Loucy (cell line): ENCODE measurements around the gene CFAP20DC.
"Not testable (repeated sequence)": the region's sequence is repeated elsewhere in the genome, so short reads cannot be mapped to it uniquely, and the experiment has no call there.

Experiments
- H2AFZ ChIP-seq: fragments of 200-600 bp; sonication (generic); 2 replicates; pipeline ENCODE4 v1.6.0; 2016; ENCODE audit warnings: antibody characterized with exemption, mild to moderate bottlenecking, low read length, moderate library complexity
- H3F3A ChIP-seq: fragments of 200-600 bp; 2 replicates; pipeline ENCODE4 v1.6.0; 2016; ENCODE audit warnings: antibody characterized with exemption, low read depth, mild to moderate bottlenecking
- H3K27me3 ChIP-seq: fragments of 200-600 bp; sonication (generic); 2 replicates; pipeline ENCODE4 v1.6.1; 2014; ENCODE audit warnings: low read length, mild to moderate bottlenecking; ENCODE audit not compliant: insufficient read depth, poor library complexity, severe bottlenecking
- H3K36me3 ChIP-seq: fragments of 200-600 bp; sonication (generic); 2 replicates; pipeline ENCODE4 v1.6.1; 2016; ENCODE audit warnings: low read length; ENCODE audit not compliant: insufficient read depth
- H3K4me1 ChIP-seq: fragments of 200-600 bp; sonication (generic); 2 replicates; pipeline ENCODE4 v1.5.1; 2014; ENCODE audit warnings: low read length, mild to moderate bottlenecking; ENCODE audit not compliant: insufficient read depth, poor library complexity, severe bottlenecking
- H3K4me2 ChIP-seq: fragments of 200-600 bp; sonication (generic); 2 replicates; pipeline ENCODE4 v1.6.0; 2014; ENCODE audit warnings: antibody characterized with exemption, low read length, low read depth, mild to moderate bottlenecking; ENCODE audit not compliant: poor library complexity, severe bottlenecking
- H3K4me3 ChIP-seq: fragments of 200-600 bp; sonication (generic); 2 replicates; pipeline ENCODE4 v1.5.1; 2014; ENCODE audit warnings: low read length, mild to moderate bottlenecking, mixed read lengths; ENCODE audit not compliant: poor library complexity, severe bottlenecking
- H3K79me2 ChIP-seq: fragments of 200-600 bp; sonication (generic); 2 replicates; pipeline ENCODE4 v1.6.1; 2014; ENCODE audit warnings: low read length; ENCODE audit not compliant: insufficient read depth
- H3K9ac ChIP-seq: fragments of 200-600 bp; sonication (generic); 2 replicates; pipeline ENCODE4 v1.6.0; 2014; ENCODE audit warnings: mild to moderate bottlenecking, low read depth, low read length, moderate library complexity; ENCODE audit not compliant: poor library complexity, severe bottlenecking
- H3K9me2 ChIP-seq: fragments of 200-600 bp; sonication (generic); replicated peaks from 2 replicates; pipeline ENCODE4 v1.6.1; 2016; ENCODE audit warnings: low read depth, low read length, mixed read lengths
- H3K9me3 ChIP-seq: fragments of 200-600 bp; sonication (generic); 2 replicates; pipeline ENCODE4 v1.6.1; 2014; ENCODE audit warnings: mild to moderate bottlenecking, antibody characterized with exemption, low read length, low read depth; ENCODE audit not compliant: insufficient read depth
- H4K20me1 ChIP-seq: fragments of 200-600 bp; sonication (generic); 2 replicates; pipeline ENCODE4 v1.6.0; 2014; ENCODE audit warnings: antibody characterized with exemption, low read length, mild to moderate bottlenecking; ENCODE audit not compliant: insufficient read depth, poor library complexity, severe bottlenecking
- EZH2phosphoT487 ChIP-seq: fragments of 200-600 bp; IDR thresholded peaks from 2 replicates; pipeline ENCODE4 v1.6.1; 2018; ENCODE audit warnings: antibody characterized with exemption, mild to moderate bottlenecking, moderate library complexity, borderline replicate concordance
- TF ChIP-seq, protein P1 (sequence below): fragments of 200-600 bp; sonication (generic); conservative IDR thresholded peaks from 2 replicates; pipeline ENCODE4 v1.5.1; 2014; ENCODE audit warnings: mild to moderate bottlenecking, antibody characterized with exemption, low read length

CFAP20DC gene

DNA sequence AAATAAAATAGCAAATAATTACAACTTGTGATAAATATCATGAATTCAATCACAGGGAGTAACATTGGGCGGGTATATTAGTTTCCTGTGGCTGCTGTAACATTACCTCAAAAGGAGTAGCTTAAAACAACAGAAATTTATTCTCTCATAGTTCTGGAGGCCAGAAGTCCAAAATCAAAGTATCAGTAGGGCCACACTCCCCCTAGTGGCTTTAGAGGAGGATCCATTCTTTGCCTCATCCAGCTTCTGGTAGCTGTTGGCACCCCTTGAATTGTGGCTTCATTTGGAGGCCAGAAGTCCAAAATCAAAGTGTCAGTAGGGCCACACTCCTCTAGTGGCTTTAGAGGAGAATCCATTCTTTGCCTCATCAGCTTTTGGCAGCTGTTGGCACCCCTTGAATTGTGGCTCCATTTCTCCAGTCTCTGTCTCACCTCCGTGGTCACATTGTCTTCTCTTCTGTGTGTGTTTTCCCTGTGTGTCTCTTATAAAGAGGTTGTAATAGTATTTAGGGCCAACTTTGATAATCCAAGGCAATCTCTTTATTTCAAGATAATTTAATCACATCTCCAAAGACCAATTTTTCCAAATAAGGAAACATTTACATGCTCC lies 3.1 kb upstream of the CFAP20DC start:
- no peaks in the 10 kb centered on the region for H3F3A ChIP-seq
- no peak overlapping the region for H2AFZ ChIP-seq
- H4K20me1 ChIP-seq: no peaks in the 10 kb centered on the region
- no peaks in the 10 kb centered on the region for H3K9me3 ChIP-seq
- no peaks in the 10 kb centered on the region for H3K9me2 ChIP-seq
- TF ChIP-seq EZH2phosphoT487: no peak
- TF ChIP-seq, protein P1, sequence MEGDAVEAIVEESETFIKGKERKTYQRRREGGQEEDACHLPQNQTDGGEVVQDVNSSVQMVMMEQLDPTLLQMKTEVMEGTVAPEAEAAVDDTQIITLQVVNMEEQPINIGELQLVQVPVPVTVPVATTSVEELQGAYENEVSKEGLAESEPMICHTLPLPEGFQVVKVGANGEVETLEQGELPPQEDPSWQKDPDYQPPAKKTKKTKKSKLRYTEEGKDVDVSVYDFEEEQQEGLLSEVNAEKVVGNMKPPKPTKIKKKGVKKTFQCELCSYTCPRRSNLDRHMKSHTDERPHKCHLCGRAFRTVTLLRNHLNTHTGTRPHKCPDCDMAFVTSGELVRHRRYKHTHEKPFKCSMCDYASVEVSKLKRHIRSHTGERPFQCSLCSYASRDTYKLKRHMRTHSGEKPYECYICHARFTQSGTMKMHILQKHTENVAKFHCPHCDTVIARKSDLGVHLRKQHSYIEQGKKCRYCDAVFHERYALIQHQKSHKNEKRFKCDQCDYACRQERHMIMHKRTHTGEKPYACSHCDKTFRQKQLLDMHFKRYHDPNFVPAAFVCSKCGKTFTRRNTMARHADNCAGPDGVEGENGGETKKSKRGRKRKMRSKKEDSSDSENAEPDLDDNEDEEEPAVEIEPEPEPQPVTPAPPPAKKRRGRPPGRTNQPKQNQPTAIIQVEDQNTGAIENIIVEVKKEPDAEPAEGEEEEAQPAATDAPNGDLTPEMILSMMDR: peak; percentile 77
- no peaks in the 10 kb centered on the region for H3K36me3 ChIP-seq
- no peak overlapping the region for H3K9ac ChIP-seq
- H3K79me2 ChIP-seq: no peaks in the 10 kb centered on the region
- H3K4me3 ChIP-seq: no peak overlapping the region
- no peaks in the 10 kb centered on the region for H3K4me1 ChIP-seq
- H3K27me3 ChIP-seq: no peaks in the 10 kb centered on the region
- no peak overlapping the region for H3K4me2 ChIP-seq

DNA sequence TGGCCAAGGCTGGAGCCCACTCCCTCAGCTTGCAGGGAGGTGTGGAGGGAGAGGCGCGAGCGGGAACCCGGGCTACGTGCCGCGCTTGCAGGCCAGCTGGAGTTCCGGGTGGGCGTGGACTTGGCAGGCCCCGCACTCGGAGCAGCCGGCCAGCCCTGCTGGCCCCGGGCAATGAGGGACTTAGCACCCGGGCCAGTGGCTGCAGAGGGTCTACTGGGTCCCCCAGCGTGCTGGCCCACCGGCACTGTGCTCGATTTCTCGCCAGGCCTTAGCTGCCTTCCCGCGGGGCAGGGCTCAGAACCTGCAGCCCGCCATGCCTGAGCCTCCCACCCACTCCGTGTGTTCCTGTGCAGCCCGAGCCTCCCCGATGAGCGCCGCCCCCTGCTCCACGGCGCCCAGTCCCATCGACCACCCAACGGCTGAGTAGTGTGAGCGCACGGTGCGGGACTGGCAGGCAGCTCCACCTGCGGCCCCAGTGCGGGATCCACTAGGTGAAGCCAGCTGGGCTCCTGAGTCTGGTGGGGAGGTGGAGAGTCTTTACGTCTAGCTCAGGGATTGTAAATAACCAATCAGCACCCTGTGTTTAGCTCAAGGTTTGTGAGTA lies 1.1 kb upstream of the CFAP20DC start:
- H3K79me2 ChIP-seq, H3K36me3 ChIP-seq, H3F3A ChIP-seq, H3K4me1 ChIP-seq, H3K9ac ChIP-seq, H3K4me2 ChIP-seq, H3K27me3 ChIP-seq, H4K20me1 ChIP-seq, H3K9me2 ChIP-seq, H2AFZ ChIP-seq, H3K9me3 ChIP-seq, H3K4me3 ChIP-seq: not testable (repeated sequence)

GRCh38 chr3:59046839-59047238 lies 3.0 kb downstream of the CFAP20DC start:
- Histone ChIP-seq H3K4me2 (no peak overlapping the region), H3K4me1 (no peaks in the 10 kb centered on the region), H4K20me1 (no peaks in the 10 kb centered on the region), H3K4me3 (no peak overlapping the region), H3K36me3 (no peaks in the 10 kb centered on the region), H3K9me2 (no peaks in the 10 kb centered on the region), H3K27me3 (no peaks in the 10 kb centered on the region), H3K9ac (no peak overlapping the region), H2AFZ (no peak overlapping the region), H3F3A (no peaks in the 10 kb centered on the region), H3K9me3 (no peaks in the 10 kb centered on the region), H3K79me2 (no peaks in the 10 kb centered on the region)
- TF ChIP-seq EZH2phosphoT487: no peak
- TF ChIP-seq, protein P1: no peak

DNA sequence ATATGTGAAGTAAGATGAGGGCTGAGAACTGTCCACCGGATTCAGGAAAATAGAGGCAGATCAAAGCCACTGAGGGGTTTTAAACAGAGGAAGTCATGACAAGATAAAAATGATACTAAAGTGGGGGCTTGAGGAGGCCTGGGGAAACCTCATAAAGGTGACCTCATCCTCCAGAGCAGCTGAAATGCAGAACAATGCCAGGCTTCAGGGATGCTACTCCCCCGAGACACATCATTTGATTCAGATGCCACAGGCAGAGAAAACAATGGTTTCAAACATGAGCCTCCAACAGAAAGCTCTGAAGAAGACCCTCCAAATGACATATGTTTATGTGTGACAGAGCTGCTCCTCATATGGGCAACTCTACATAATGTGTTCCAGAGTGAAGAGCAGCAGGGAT lies 6.4 kb downstream of the CFAP20DC start:
- H3K4me2 ChIP-seq: no peak overlapping the region
- no peak overlapping the region for H3K9ac ChIP-seq
- no peaks in the 10 kb centered on the region for H3F3A ChIP-seq
- H3K36me3 ChIP-seq: no peaks in the 10 kb centered on the region
- H3K4me3 ChIP-seq: no peak overlapping the region
- H4K20me1 ChIP-seq: no peaks in the 10 kb centered on the region
- no peaks in the 10 kb centered on the region for H3K4me1 ChIP-seq
- H3K9me3 ChIP-seq: no peaks in the 10 kb centered on the region
- H3K27me3 ChIP-seq: no peaks in the 10 kb centered on the region
- H2AFZ ChIP-seq: no peak overlapping the region
- TF ChIP-seq, protein P1: no peak
- no peak for TF ChIP-seq EZH2phosphoT487
- no peaks in the 10 kb centered on the region for H3K79me2 ChIP-seq
- no peaks in the 10 kb centered on the region for H3K9me2 ChIP-seq
